ENCODE data around the gene MRGPRF.

The MRGPRF gene

GRCh38 chr11:69013009-69013951 lies at the start of gene MRGPRF:
Gene MRGPRF (minus strand): TSS chr11:69013246. CDS start chr11:69009901, 3,345 bp downstream.
- DNase-seq: peak; percentile 34

- no peak for DNase-seq
These were observed 49.3 kb upstream of the MRGPRF start for GRCh38 chr11:69062169-69062855.

- no peak for DNase-seq
These were observed 48.6 kb upstream of the MRGPRF start for GRCh38 chr11:69061713-69062053.

GRCh38 chr11:69060806-69061712 lies 48.0 kb upstream of the MRGPRF start:
- no peak for DNase-seq

- DNase-seq: no peak
These were observed 46.9 kb upstream of the MRGPRF start for GRCh38 chr11:69059985-69060384.

GRCh38 chr11:69059429-69059828 lies 46.4 kb upstream of the MRGPRF start:
- no peak for DNase-seq

- no peak for DNase-seq
These were observed 45.6 kb upstream of the MRGPRF start for GRCh38 chr11:69058511-69059270.

- DNase-seq: no peak
These were observed 44.8 kb upstream of the MRGPRF start for GRCh38 chr11:69057801-69058200.

- DNase-seq: no peak
These were observed 44.2 kb upstream of the MRGPRF start for GRCh38 chr11:69057236-69057635.

GRCh38 chr11:69055598-69056516 lies 42.8 kb upstream of the MRGPRF start:
- no peak for DNase-seq

GRCh38 chr11:69055212-69055586 lies 42.2 kb upstream of the MRGPRF start:
- DNase-seq: no peak

- DNase-seq: no peak
These were observed 41.6 kb upstream of the MRGPRF start for GRCh38 chr11:69054397-69055211.

- DNase-seq: no peak
These were observed 40.7 kb upstream of the MRGPRF start for GRCh38 chr11:69053546-69054396.

- DNase-seq: no peak
These were observed 40.1 kb upstream of the MRGPRF start for GRCh38 chr11:69053169-69053477.

- no peak for DNase-seq
These were observed 39.5 kb upstream of the MRGPRF start for GRCh38 chr11:69052343-69053168.

GRCh38 chr11:69051381-69052342 lies 38.6 kb upstream of the MRGPRF start:
- no peak for DNase-seq

Measured in GOT3 (cell line).